Measurements from ENCODE around the gene SLC2A1. TPM values are rescaled to one million over a fixed set of nuclear protein-coding genes. Genes with fewer than 3 reads are reported as not detected.

Gene SLC2A1
- total and polyA plus RNA-seq, 9 of the 15 experiments (the other 6 are each of a cell fraction or from before 2014, with no cell fraction given) = 12.6 to 153 (median 48.0) TPM

DNA sequence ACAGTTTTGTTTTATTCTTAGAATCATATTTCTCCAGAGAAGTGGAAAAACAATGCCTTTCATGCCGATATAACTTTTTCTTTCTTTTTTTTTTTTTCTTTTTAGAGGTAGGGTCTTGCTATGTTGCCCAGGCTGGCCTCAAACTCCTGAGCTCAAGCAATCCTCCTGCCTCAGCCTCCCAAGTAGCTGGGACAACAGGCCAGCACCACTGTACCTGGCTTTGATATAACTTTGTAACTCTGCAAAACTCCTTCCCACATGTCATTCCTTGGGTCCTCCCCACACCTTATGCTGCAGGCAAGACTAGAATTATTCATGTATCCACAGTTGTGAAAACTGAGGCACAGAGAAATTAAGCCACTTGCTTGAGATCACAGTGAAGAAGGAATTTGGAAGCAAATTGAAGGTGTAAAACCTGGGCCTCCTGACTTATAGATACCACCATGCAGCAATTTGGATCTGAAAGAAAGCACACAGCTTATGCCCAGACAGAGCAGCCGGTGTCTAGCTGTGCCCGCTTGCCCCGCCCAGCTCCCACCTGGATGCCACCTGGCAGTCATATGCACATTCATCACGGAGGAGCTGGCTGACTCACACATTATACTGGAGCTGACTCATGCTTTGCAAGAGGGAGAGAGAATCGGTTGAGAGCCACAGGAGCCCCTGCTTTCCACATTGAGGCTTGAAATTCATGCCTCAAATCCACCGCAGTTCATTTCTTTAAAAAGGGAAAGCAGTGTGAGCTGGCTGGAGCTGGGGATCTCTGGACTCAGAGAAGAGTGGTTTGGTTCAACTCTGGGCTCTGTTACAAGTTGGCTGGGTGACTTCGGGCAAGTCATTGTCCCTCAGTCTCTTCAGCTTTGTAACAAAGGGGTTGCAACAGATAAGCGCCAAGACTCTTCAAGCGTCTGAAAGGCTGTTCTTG lies 8.3 kb upstream of the SLC2A1 start (continued):
- TF ChIP-seq CCNT2 (IDR thresholded peaks at IDR 0.05; ENCODE audit: borderline replicate concordance, extremely low read depth, insufficient read length, low read depth, low read length) = no peak
- TF ChIP-seq TFAM (CRISPR knock-in tag; conservative IDR thresholded peaks at IDR 0.05) = no peak
- no peak for TF ChIP-seq WHSC1 (IDR thresholded peaks at IDR 0.05; ENCODE audit: low read length)
- no peak for TF ChIP-seq ZFP91 (CRISPR knock-in tag; IDR thresholded peaks at IDR 0.05)
- TF ChIP-seq PHTF2 (CRISPR knock-in tag; IDR thresholded peaks at IDR 0.05) = no peak
- TF ChIP-seq, protein P1, sequence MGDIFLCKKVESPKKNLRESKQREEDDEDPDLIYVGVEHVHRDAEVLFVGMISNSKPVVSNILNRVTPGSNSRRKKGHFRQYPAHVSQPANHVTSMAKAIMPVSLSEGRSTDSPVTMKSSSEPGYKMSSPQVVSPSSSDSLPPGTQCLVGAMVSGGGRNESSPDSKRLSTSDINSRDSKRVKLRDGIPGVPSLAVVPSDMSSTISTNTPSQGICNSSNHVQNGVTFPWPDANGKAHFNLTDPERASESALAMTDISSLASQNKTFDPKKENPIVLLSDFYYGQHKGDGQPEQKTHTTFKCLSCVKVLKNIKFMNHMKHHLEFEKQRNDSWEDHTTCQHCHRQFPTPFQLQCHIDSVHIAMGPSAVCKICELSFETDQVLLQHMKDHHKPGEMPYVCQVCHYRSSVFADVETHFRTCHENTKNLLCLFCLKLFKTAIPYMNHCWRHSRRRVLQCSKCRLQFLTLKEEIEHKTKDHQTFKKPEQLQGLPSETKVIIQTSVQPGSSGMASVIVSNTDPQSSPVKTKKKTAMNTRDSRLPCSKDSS (IDR thresholded peaks at IDR 0.05; ENCODE audit: low read depth, partially characterized antibody) = no peak
- peak in 1 of 2 experiments; percentile 86; a peak in 2 of 4 replicates for TF ChIP-seq ZNF318 (IDR thresholded peaks at IDR 0.05; ENCODE audit: borderline replicate concordance in 1 of 2, low read depth in 1 of 2)
- TF ChIP-seq, protein P2, sequence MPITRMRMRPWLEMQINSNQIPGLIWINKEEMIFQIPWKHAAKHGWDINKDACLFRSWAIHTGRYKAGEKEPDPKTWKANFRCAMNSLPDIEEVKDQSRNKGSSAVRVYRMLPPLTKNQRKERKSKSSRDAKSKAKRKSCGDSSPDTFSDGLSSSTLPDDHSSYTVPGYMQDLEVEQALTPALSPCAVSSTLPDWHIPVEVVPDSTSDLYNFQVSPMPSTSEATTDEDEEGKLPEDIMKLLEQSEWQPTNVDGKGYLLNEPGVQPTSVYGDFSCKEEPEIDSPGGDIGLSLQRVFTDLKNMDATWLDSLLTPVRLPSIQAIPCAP (CRISPR knock-in tag; IDR thresholded peaks at IDR 0.05; ENCODE audit: borderline replicate concordance) = no peak
- TF ChIP-seq ZEB2 (IDR thresholded peaks at IDR 0.05) = peak; percentile 98
- peak; percentile 56 for TF ChIP-seq TCF3 (CRISPR knock-in tag; IDR thresholded peaks at IDR 0.05)
- TF ChIP-seq HDAC2 (IDR thresholded peaks at IDR 0.05) = peak; percentile 72; the same call in 1 of the 2 replicates
- peak; percentile 30; the same call in 1 of the 2 replicates for TF ChIP-seq POLR2A (conservative IDR thresholded peaks at IDR 0.05)
- TF ChIP-seq NFATC3 (IDR thresholded peaks at IDR 0.05) = no peak
